Stimulated activated CD8-positive, alpha-beta memory T cell treated with anti-CD3 and anti-CD28 coated beads, Interleukin-15, amount 100 ng/mL, for 4 hours (primary cell): ENCODE measurements around the gene CALD1.

Source experiments
- DNase-seq, 2 donors: peaks; one replicate each; pipeline ENCODE4 v3.0.0-alpha.2; 2020; ENCODE audit warnings: low read depth in 2 of 2

Gene CALD1

DNA sequence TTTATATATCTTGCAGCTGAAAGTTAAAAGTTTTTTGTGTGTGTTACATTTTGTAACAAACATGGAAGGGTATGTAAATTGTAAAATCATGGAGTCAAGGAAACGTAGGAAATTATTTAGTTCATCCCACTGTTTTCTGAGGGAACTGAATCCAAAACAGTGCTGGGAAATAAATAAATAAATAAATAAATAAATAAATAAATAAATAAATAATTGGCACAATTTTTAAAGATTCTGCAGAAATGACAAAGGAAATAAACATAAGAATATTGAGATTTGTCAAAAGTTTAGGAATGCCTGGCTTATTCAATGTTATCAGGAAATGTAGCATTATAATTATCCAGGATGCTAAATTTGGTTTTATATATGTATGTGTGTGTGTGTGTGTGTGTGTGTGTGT, 115.5 kb downstream of the CALD1 start:
- no peak for DNase-seq

DNA sequence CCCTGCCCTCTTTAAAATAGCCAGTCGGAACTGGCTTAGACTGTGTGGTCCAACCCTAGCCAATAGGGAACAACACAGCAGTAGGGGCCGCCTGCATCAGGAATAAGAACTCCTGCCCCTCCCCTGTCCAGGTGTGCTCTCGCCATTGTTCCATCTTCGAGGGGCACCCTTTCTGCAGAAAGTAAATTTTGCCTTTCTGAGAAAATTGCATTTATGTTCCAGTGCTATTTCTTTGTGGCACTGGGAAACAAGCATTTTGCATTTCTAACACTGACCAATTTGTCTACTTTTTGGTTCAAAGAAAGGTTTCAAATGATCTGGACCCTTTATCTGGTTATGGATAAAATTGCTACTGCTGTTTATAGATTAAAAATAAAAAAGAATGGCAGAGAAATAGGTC, 116.6 kb downstream of the CALD1 start:
- DNase-seq = no peak

DNA sequence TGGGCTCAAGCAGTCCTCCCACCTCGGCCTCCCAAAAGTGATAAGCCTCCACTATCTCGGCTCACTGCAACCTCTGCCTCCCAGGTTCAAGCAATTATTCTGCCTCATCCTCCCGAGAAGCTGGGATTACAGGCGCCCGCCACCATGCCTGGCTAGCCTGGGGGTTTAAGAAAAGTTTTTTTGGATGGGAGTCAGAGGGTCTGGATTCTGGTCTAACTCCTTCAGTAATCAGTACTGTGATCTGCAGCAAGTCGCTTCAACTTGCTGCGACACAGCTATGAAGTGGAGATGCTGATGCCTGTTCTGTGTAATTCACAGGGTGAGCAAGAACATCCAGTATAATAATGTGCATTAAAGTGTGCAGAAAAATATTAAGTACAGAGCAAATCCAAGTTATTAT, 118.5 kb downstream of the CALD1 start:
- DNase-seq = no peak

DNA sequence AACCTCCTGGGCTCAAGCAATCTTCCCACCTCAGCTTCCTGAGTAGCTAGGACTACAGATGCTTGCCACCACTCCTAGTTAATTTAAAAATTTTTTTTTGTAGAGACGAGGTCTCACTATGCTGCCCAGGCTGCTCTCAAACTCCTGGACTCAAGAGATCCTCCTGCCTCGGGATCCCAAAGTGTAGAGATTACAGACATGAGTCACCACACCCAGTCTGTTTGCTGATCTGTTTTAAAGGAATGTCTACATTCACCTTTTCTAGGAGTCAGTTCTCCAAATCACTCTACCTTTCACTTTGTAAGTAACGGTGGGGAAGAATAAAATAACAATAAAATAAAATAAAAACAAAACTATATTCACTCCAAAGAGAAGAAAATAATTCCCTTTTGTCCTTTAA, 120.3 kb downstream of the CALD1 start:
- DNase-seq = no peak

DNA sequence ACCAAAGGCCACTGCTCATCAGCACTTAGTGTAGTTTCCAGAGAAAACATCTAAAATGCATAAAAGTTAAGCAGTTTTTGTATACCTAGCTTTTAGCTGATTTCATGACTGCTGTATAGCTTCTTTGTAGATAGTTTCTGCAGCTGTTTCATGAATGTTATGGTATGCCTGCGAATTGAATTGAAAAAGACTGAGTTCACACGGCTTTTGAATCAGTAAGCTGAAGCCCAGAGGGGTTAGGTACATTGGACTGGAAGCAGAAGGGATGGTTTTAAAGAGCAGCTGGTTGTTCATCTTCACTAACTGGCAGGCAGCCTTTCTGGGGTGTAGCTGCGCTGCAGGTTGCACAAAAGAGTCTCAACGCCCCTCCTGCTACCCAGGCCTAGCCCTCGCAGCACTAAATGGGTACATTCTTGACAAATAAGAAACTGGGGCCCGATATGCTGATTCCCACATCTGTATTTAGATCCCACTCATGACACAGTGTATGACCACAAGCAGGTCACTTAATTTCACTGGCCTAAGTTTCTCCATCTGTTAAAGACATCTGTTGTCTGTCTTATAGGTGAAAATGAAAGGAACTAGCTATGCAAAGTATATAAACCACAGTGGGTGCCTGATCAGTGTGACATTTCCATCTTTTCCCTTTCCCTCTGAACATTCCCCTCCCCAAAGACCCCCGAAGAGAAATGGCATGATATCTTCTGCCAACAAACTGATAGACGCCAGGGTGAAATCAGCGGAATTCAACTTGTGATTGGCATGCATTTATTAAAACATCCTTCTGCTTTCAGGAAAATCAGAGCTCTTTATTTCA, 120.9 kb downstream of the CALD1 start:
- no peak for DNase-seq

DNA sequence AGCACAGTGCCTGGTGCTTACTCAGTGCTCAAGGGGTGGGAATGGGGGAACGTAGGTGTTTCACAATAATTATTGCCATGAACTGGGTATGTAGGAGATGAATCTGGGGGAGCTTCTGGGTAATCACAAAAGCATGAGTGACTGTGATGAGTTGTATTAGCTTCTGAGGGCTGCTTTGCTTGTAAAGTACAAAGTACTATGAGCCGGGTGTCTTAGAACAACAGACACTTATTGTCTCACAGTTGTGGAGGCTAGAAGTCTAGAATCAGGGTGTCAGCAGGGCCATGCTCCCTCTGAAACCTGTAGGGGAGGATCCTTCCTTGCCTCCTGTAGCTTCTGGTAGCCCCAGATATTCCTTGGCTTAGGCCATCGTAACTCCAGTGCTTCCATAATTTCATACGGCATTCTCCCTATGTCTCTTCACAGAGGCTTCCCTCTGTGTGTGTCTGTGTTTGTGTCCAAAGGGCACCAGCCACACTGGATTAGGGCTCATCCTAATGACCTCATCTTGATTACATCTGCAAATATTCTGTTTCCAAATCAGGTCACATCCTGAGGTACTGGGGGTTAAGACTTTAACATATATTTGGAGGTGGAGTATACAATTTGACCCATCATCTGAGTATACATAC, 122.1 kb downstream of the CALD1 start:
- DNase-seq = no peak

DNA sequence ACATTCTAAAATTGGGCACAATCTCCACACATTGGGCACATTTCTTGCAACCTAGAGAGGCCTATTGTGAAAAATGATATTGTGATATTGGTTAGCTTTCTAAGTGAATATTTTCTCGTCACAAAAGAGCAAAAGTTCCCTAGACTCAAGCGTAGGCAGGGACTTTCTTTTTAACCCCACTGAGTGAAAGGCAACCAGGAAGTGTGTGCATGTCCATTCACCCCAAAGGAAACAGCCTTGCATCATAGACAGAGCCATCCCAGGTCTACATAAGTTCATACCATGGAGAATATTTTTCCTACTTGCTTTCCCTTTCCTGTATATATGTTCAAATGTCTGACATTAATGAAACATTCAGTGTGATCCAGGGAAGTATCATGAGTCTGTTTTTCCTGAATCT, 122.6 kb downstream of the CALD1 start:
- DNase-seq = no peak

DNA sequence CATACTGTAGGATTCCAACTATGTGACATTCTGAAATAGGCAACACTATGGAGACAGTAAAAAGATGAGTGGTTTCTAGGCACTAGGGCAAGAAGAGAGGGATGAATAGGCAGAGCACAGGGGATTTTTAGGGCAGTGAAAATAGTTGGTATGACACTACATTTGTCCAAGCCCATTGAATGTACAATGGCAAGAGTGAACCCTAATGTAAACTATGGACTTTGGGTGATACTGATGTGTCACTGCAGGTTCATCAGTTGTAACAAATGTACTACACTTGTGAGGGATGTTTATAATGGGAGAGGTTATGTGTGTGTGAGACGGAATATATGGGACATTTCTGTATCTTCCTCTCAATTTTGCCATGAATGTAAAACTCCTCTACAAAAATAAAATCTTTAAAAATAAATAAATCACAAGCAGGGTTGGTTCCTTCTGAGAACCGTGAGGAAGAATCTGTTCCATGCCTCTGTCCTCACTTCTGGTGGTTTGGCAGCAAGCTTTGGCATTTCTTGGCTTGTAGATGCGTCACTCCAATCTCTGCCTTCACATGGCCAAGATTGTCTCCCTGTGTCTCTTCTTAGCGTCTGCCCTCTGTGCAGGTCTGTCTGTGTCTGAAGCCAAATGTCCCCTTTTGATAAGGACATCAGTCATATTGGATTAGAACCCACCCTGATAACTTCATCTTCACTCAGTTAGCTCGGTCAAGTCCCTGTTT, 123.8 kb downstream of the CALD1 start:
- DNase-seq = no peak

DNA sequence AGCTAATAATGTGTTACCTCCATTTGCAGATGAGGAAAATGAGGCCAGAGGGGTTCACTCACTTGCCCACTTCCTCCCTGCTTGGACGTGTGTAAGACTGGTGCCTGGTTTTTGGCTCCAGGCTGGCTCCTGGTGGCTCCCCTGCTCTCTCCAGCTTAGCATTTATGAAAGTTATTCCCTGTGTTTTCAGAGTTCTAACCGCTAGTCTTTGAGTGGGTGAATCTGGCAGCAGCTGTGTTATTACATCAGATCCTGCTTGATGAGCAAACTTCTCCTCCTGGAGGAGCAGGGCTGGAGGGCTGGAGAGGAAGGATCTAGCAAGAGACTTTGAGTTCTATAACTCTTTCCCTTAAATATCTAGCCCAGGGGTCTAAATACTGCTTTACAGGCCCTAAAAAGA, 125.9 kb downstream of the CALD1 start:
- DNase-seq = no peak

DNA sequence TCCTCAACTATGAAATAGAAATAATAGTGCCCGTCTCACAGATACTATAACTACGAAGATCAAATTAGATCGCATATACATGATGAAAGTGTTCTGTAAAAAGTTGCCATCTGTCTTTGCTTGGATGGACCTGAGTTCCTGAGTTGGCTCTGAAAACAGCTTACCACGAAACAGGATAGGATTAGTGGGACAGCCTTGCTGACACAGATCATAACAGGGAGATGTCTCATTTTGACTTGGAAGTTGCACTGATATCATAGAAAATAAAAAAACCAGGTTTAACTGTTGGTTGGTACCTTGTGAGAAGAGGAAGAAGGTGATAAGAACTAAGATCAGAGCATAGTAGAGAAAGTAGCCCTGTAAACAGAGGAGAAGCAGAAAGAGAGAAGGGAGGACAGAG, 127.6 kb downstream of the CALD1 start:
- DNase-seq = no peak

DNA sequence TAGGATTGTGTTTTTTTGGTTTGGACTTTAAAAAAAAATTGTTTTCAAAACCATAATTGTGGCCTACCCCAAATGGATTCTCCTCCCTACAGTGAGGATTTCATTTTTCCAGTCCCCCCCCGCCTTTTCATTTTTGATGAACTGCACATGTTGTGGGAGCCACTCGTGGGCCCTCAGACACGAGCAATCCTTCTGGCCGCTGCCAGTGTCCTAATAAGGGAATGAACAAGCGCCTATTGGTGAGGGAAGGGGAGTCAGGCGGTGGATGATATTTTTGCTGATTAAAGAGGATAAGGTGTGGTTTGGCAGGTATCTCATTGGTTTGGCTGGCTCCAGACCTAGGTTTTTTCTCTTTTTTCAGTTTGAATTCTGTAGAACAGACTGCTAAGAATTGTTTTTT, 128.2 kb downstream of the CALD1 start:
- DNase-seq = no peak

DNA sequence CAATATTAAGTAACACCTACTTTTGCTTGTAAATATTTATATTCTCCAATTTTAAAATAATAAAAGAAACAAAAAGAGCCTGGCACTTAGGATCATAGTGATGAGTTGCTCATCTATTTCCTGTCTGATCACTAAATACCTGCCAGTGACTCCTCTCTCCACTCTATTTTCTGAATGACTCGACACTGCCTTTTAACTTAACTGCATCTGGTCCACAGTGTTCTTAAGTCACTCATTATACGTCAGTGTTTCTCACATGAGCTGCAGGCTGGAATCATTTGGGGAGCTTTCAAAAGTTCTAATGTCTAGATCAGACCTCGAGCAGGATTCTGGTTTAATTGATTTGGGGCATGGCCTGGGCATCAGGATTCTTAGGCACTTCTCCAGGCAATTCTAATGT, 128.9 kb downstream of the CALD1 start:
- no peak for DNase-seq

DNA sequence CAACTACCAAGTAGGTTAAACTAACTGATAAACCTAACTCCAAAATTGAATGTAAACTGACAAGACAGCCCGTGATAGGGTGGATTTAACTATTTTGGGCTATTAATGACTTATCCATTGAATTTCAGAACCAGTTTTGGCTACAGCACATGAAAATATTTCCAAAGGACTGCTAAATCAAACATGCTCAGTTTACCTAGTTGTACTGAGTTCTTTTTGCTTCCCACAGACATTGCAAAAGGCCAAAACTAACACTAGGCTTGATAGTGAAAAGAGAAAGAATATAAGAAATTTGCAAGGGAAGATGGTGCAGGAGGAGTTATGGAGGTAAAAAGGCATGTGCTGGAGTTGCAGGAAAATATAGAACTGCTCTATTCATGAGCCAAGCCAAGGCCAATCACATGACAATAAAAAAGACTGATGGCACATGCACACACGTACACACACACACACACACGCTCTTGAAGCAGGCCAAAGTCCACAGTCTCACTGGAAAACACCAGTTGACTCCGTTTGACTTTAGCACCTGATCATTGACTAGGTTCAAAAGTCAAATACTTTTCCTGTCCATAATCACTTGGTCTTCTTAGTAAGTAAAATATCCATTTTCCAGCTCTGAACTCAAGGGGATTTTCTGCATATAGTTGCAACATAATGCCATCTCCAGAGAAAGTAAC, 130.9 kb downstream of the CALD1 start:
- DNase-seq = no peak

DNA sequence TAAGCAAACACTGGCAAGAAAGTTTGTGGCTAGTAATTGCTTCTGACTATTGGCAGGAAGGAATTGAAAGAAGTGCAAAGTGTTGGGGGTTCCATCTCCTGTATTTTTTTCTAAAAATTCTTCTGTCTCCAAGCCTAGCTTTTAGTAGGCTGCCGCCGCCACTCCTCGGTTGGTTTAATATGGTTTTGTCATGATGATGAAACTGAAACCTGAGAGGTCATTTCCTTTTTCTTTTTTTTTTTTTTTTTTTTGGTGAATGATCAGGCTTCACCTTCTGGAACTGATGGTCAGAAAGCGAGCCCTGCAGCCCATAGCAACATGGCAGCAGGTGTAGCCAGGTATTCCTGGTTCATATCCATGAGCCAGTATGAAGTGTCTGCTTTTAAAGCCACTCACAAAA, 131.5 kb downstream of the CALD1 start:
- DNase-seq = no peak

DNA sequence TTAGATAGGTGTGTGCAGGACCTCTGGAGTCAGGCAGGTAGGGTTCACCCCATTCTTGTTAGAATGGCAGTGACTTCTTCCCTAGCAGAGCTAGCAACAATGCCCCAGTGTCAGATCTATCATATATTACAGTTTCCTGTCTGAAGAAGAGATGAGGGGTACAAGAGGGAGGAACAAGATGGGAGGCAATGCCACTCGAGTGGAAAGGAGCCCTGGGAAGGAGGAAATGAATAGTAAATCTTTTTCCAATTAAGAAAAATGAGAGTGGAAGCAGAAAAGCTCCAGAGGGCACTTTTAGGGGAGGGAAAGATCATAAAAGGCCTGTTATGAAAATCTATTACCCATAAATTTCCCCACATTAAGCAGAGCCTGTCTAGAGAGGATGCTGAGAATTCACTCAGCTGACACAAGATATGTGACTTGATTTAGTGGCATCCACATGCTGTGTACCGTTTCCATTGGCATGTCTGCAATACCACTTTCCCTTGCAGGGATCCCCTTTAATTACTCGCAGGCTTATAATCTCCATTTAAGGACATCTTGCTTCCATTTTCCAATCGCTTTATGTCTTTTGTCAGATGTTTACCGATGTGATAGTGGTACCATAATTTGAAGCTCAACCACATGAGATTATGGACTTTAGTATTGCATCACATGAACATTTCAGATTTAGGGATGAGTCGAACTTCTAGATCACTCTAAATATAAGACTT, 136.9 kb downstream of the CALD1 start:
- DNase-seq = no peak

DNA sequence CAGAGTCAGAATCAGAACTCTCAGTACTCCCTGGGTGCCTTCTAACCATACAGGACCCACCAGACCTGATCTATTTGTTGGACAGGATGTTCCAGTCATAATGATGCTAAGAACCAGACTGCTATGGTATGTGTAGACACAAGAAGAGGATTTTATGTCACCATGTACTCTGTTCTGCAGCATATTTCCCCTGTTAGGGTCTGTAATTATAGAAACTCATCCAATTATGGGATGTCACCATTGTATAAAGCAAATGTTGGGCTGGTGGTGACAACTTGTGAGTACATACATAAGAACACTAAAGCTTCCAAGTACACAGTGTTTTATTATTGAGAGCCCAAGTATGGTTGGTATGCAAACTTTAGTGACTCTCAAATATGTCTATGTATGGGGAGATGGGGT, 139.8 kb downstream of the CALD1 start:
- DNase-seq = no peak

DNA sequence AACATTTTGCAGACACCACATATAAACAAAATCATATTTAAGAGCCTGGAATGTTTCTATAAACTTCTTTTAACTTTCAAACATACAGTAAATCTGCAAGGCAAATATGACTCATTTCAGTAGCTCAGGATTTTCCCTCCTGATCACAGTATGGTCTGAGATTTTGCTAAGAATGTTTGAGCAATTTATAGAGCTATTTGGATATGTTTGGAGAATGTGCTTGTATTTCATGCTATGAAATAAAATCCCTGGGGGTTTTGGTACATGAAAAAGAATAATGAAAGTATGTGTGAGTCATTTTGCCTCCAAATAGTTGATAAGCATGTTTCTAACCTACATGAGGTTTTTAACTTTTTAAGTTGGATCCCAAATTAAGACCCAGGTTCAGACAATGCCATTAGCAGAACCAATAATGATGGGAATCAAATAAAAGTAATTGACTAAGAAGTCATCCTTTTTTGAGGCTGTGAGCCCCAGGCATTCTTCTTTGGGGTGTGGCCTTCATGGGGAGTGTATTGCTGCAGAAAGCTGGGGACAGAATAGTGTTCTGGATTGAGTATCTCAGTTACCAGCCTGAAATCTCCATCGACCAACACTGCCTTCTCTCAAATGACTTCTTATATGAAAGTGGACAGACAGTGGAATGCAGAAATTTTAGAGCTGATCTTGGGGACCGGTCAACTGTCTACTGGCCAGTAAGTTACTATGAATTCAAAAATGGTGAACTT, 140.8 kb downstream of the CALD1 start:
- no peak for DNase-seq

DNA sequence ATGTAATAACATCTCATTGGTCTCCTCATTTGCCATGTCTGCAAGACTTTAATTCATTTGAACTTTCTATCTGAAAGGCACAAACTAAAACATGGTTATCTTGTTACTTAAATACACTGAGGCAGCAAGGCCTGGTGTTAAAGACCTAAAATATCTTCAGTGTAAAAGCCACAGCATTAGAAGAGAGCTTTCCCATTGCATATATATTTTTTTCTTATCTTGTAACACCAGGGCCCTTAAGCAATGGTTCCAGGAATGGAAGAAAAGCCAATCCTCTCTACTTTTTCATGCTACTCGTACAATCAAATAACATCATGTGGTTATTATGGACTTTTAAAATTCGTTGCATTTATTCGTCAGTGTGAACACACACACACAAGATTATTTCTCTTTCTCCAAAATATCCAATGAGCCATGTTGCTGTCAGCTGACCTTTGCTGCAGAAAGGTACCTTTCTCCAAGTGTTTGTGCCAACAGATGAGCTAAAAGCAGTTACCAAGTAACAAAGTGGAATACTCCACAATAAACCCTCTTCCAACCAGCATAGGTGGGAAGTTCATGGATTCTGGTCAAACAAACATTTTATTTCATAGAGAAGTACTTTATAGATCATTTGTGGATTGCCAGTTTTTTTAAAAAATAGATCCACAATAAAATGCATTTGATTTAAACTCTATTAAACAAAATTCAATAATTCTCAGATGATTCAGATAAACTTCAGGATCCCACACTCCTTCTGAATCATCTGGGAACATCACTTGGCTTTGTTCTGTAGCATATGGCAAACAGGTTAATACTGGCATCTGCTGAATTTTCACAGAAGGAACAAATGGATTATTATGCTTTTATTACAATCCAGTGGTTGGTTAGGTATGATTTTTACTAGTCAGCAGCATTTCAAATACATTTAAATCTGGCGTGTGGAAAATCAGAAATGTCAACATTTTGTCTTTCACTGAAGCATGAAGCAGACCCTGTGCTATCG, 143.6 kb downstream of the CALD1 start:
- DNase-seq = no peak

DNA sequence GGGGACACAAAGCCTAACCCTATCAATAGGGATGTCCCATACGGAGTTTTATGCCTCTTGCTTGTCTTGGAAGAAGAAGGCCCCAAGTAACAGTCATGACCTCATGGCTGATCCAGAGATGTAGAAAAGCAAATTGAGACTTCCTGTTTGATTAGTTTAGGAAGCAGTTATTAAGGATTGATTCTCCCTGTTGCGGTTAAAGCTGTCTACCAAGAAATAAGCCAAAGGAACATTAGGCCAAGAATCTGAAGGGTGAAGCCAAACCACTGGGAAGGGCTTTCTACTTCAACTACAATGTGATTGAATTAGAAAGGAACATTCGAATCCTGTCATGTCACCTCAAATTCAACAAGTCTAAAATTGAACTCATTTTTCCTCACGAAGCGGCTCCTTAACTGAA, 146.3 kb downstream of the CALD1 start:
- DNase-seq = no peak

DNA sequence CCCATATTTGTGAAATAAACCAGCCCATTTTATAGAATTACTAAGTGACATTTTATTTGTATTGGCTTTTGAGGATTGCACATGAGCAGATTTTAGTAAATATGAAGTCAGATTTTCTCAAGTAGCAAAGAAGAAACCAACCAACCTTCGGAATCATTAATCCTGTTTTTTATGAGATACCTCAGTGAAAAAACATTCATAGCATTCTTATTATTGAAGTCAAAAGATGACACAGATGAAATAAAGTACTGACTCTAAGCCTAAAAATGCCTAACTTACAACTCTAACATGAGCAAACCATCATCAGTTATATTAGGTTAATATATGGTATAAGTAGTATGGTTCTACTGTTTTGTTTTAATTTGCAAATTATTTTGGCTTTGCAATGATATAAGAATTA, 147.0 kb downstream of the CALD1 start:
- DNase-seq = no peak
